Transverse colon (tissue), 4 donors: ENCODE data around the gene ASAP3. TPM values are rescaled to one million over a fixed set of nuclear protein-coding genes. Genes with fewer than 3 reads are reported as not detected.

ENCODE experiments used
- DNase-seq: peaks from one replicate; pipeline ENCODE4 v3.0.0-alpha.2; 2019
- H3K27ac ChIP-seq, 4 donors: fragments of 200-600 bp; sonication (generic); 2 replicates each; pipeline ENCODE4 v1.5.1; 2016 to 2018; ENCODE audit warnings: inconsistent platforms in 4 of 4
- H3K27me3 ChIP-seq: fragments of 200-600 bp; sonication (generic); 2 replicates; pipeline ENCODE4 v1.5.1; 2017; ENCODE audit warnings: inconsistent platforms
- H3K36me3 ChIP-seq, 4 donors: fragments of 200-600 bp; sonication (generic); 2 replicates each; pipeline ENCODE4 v1.5.1; 2017 to 2019; ENCODE audit warnings: inconsistent platforms in 4 of 4
- H3K4me1 ChIP-seq, 4 donors: fragments of 200-600 bp; sonication (generic); 2 replicates each; pipeline ENCODE4 v1.5.1; 2017 to 2020; ENCODE audit warnings: inconsistent platforms in 4 of 4
- H3K4me3 ChIP-seq, 4 donors: fragments of 200-600 bp; sonication (generic); 1 replicate in 1 of 4; 2 replicates in 3 of 4; pipeline versions ENCODE4 v1.5.1 to v1.6.1; 2017 to 2019; ENCODE audit warnings: inconsistent platforms in 4 of 4
- H3K9me3 ChIP-seq, 2 donors: fragments of 200-600 bp; sonication (generic); 2 replicates each; pipeline ENCODE4 v1.5.1; 2017 to 2019; ENCODE audit warnings: inconsistent platforms in 2 of 2
- CTCF ChIP-seq, 5 experiments: fragments of 200-600 bp in 3 of 5; fragments of 450-650 bp in 2 of 5; sonication (generic) in 3 of 5; IDR thresholded peaks; 1 replicate in 2 of 5; 2 replicates in 3 of 5; pipeline ENCODE4 v1.5.1; 2016 to 2017; ENCODE audit warnings: antibody characterized with exemption in 5 of 5, inconsistent platforms in 3 of 5, mild to moderate bottlenecking in 2 of 5, moderate library complexity in 1 of 5
- EP300 ChIP-seq: sonication (generic); formaldehyde crosslinking; IDR thresholded peaks from one replicate; pipeline ENCODE4 v1.6.1; 2017; ENCODE audit warnings: antibody characterized with exemption, low read depth
- POLR2A ChIP-seq: fragments of 450-650 bp; IDR thresholded peaks from one replicate; pipeline ENCODE4 v1.6.1; 2016; ENCODE audit warnings: antibody characterized with exemption, mild to moderate bottlenecking, moderate library complexity
- POLR2AphosphoS5 ChIP-seq, 3 donors: sonication (generic); formaldehyde crosslinking; IDR thresholded peaks; one replicate each; pipeline ENCODE4 v1.6.1; 2016; ENCODE audit warnings: antibody characterized with exemption in 3 of 3
- WGBS, 2 donors: methylation state at CpG; one replicate each; pipeline ENCODE4 v1.1.5; 2018; ENCODE audit warnings: low coverage in 1 of 2; 5-methylcytosine and 5-hydroxymethylcytosine counted together
- in situ Hi-C, 4 donors: fragments of 200-750 bp; cut with MboI; loops; one replicate each; pipeline versions ENCODE4 v1.15.0 to v1.15.1; 2017; ENCODE audit warnings: low sequenced_read_pairs in 3 of 4, low pct_ligation_motif_present in 1 of 4, low pct_unique_long_range_greater_than_20kb in 1 of 4
- intact Hi-C: fragments of 100-400 bp; cut with DNase I; formaldehyde crosslinking; loops from one replicate; pipeline ENCODE4 v1.15.1; 2023; ENCODE audit warnings: low total_unique reads
- total RNA-seq, 4 donors: library from RNA; depleted of rRNA; stranded (reverse); fragments of >200 nt; gene quantifications; one replicate each; pipeline ENCODE4 v1.1.0, GENCODE V29; 2016

ASAP3 gene
- total RNA-seq, 4 donors from 2014 or later, result 38.2 to 62.9 (median 48.3) TPM

- in situ Hi-C loops (no loop called here), intact Hi-C loops (no loop called here)
- no peak overlapping the region for H3K4me3 ChIP-seq
- peak overlapping the region in 2 of 4 donors; percentile 5 to 8 for H3K27ac ChIP-seq
- H3K4me1 ChIP-seq, result peaks cover 0 to 17% (median 13%) of the 10 kb centered on the region in 4 donors
- peak; percentile 38 for DNase-seq
- WGBS, 2 donors, result 41 to 61% methylated on average over 6 to 9 of the region's 9 CpGs
- no peaks in the 10 kb centered on the region for H3K27me3 ChIP-seq
- TF ChIP-seq POLR2A (peak; percentile 12), EP300 (no peak), POLR2AphosphoS5 (IDR thresholded peaks at IDR 0.05) (peak in 1 of 3 donors; percentile 12), CTCF (IDR thresholded peaks at IDR 0.05) (no peak)
- no peaks in the 10 kb centered on the region for H3K9me3 ChIP-seq
- no peaks in the 10 kb centered on the region for H3K36me3 ChIP-seq
These were observed 4.9 kb downstream of the ASAP3 start for GRCh38 chr1:23478896-23479665.

DNA sequence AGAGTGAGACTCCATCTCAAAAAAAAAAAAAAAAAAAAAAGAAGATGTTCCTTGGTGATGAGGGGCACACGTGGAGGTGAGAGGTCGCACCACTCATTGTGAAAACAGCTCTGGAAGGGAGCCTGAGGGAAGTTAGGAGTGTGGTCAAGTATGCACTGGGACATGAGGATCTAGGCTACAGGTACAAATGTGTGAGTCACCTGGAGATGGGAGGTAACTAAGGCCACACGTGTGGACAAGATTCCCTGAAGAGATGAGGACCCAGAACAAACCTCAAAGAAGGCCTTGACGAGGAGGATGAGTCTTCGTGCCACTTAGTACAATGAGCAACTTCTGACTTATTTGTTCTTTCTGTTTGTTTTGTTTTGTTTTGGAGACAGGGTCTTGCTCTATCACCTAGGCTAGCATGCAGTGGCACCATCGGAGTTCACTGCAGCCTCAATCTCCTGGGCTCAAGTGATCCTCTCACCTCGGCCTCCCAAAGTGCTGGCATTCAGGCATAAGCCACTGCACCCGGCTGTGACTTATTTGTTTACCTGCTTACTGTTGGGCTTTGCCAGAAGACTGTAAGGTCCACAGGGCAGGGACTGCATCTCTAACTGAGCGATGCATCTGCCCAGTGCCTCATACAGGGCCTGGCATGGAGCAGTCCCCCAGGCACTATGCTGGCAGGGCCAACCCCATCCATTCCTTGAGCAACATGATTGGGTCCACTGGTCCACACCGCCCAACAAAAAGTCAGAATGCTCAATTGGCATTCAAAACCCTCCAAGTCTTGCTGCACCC lies 6.4 kb downstream of the ASAP3 start:
- Histone ChIP-seq H3K4me1 (peaks cover 0 to 9% (median 4%) of the 10 kb centered on the region in 4 donors), H3K9me3 (no peaks in the 10 kb centered on the region), H3K27ac (no peak overlapping the region), H3K4me3 (no peak overlapping the region), H3K36me3 (no peaks in the 10 kb centered on the region), H3K27me3 (no peaks in the 10 kb centered on the region)
- no peak for DNase-seq
- no peak for TF ChIP-seq EP300
- TF ChIP-seq CTCF (IDR thresholded peaks at IDR 0.05), result no peak
- no peak for TF ChIP-seq POLR2A
- TF ChIP-seq POLR2AphosphoS5 (IDR thresholded peaks at IDR 0.05), result no peak
- 86 to 89% methylated on average over 7 to 10 of the region's 10 CpGs for WGBS, 2 donors
- in situ Hi-C loops, result no loop called here
- intact Hi-C loops, result no loop called here

DNA sequence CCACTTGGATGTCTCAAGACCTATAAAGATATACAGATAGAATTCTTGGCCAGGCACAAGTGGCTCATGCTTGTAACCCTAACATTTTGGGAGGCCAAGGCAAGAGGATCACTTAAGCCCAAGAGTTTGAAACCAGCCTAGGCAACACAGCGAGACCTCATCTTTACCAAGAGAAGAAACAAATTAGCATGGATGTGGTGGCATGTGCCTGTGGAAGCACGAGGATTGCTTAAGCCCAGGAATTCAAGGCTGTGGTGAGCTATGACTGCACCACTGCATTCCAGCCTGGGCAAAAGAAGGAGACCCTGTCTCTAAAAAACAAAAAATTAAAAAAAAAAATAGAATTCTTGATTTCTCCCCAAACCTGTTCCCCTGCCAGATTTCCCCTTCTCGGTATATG lies 8.3 kb downstream of the ASAP3 start:
- no peak for DNase-seq
- Histone ChIP-seq H3K27ac (no peak overlapping the region), H3K4me3 (no peak overlapping the region), H3K4me1 (peaks cover 0 to 10% (median 5%) of the 10 kb centered on the region in 4 donors), H3K9me3 (no peaks in the 10 kb centered on the region), H3K36me3 (no peaks in the 10 kb centered on the region), H3K27me3 (no peaks in the 10 kb centered on the region)
- no peak for TF ChIP-seq CTCF (IDR thresholded peaks at IDR 0.05)
- TF ChIP-seq POLR2AphosphoS5 (IDR thresholded peaks at IDR 0.05), result no peak
- TF ChIP-seq POLR2A, result no peak
- no peak for TF ChIP-seq EP300
- intact Hi-C loops (no loop called here), in situ Hi-C loops (no loop called here)
- whole genome bisulfite sequencing, 2 donors, result 80 to 84% methylated on average over 1 to 3 of the region's 3 CpGs

- in situ Hi-C loops (no loop called here), intact Hi-C loops (no loop called here)
- H3K4me1 ChIP-seq, result peaks cover 0 to 10% (median 8%) of the 10 kb centered on the region in 4 donors
- H3K27me3 ChIP-seq, result no peaks in the 10 kb centered on the region
- no peaks in the 10 kb centered on the region for H3K9me3 ChIP-seq
- no peaks in the 10 kb centered on the region for H3K36me3 ChIP-seq
- 62% methylated on average over 6 of the region's 6 CpGs; no CpG with 5 or more reads in 1 of the 2 donors for WGBS, 2 donors
- no peak overlapping the region for H3K4me3 ChIP-seq
- TF ChIP-seq CTCF (IDR thresholded peaks at IDR 0.05), result no peak
- TF ChIP-seq EP300, result no peak
- no peak for TF ChIP-seq POLR2AphosphoS5 (IDR thresholded peaks at IDR 0.05)
- TF ChIP-seq POLR2A, result no peak
- DNase-seq, result no peak
- H3K27ac ChIP-seq, result no peak overlapping the region
These were observed 8.8 kb downstream of the ASAP3 start for GRCh38 chr1:23475134-23475628.
